Stimulated activated CD8-positive, alpha-beta memory T cell treated with anti-CD3 and anti-CD28 coated beads, Interleukin-12 subunit alpha, Interleukin-12 subunit beta, amount 100 ng/mL, for 4 hours (primary cell): ENCODE data around the gene GNG7.
"Not testable (repeated sequence)": the region's sequence is repeated elsewhere in the genome, so short reads cannot be mapped to it uniquely, and the experiment has no call there.

Experiments
- DNase-seq: peaks from one replicate; pipeline ENCODE4 v3.0.0-alpha.2; 2020; ENCODE audit warnings: low read depth

GNG7 gene

DNA sequence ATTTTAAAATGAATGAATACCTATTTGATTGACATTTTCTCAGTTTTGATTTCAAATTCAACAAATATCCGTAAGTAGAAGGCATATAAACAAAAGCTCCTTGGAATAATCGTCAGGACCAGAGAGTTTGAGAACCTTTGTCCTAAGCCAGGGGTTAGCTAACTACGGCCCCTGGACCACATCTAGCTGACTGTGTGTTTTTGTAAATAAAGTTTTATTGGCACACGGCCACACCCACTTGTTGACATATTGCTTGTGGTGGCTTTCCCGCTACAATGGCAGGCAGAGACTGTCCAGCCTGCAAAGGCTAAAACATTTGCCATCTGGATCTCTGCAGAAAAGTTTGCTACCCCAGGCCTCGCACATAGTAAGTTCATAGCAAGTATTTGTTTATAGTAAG is 83.4 kb downstream of the GNG7 start:
- DNase-seq = no peak

DNA sequence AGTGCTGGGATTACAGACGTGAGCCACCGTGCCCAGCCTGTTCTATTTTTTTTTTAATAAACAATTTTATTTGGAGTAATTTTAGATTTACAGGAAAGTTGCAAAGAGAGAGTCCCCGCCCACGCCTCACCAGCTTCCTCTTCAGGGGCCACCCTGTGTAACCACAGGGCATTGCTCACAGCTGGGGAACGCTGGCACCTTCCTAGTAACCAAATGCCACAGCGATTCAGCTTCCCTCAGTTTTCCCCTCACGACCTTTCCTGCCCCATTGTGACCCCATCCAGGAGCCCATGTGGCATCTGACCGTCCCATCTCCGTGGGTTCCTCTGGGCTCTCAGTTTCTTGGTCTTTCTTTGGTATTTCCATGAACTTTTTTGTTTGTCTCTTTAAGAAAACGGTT is 83.9 kb downstream of the GNG7 start:
- peak; percentile 70 for DNase-seq

- DNase-seq = no peak
These were observed 84.9 kb downstream of the GNG7 start for GRCh38 chr19:2617393-2618165.

DNA sequence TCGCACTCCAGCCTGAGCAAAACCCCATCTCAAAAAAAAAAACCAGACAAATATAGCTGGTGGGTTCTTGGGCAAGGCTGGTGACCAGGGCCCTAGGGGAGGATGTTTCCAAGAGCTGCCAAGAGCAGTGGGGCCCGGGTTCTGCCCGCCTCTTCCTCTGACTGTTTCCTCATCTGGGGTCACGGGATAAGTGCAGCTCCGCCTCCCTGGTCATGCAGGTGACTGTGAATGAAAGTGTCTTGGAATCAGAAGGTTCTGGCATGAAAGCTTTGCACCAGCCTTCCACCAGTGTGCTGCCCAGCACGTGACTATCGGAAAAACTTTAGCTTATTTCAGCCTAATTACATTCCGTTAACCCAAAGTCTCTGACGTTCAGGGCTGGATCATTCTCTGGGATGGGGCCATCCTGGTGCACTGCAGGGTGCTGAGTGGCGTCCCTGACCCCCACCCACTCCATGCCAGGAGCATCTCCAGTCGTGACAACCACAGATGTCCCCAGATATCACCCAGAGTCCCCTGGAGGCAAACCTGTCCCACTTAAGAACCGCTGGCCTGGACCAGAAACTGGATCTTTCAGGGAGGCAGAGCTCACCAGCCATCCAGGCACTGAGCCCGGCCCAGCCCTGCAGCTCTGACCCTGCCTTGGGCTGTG is 85.6 kb downstream of the GNG7 start:
- DNase-seq = no peak

- DNase-seq = no peak
These were observed 86.7 kb downstream of the GNG7 start for GRCh38 chr19:2615782-2616181.

DNA sequence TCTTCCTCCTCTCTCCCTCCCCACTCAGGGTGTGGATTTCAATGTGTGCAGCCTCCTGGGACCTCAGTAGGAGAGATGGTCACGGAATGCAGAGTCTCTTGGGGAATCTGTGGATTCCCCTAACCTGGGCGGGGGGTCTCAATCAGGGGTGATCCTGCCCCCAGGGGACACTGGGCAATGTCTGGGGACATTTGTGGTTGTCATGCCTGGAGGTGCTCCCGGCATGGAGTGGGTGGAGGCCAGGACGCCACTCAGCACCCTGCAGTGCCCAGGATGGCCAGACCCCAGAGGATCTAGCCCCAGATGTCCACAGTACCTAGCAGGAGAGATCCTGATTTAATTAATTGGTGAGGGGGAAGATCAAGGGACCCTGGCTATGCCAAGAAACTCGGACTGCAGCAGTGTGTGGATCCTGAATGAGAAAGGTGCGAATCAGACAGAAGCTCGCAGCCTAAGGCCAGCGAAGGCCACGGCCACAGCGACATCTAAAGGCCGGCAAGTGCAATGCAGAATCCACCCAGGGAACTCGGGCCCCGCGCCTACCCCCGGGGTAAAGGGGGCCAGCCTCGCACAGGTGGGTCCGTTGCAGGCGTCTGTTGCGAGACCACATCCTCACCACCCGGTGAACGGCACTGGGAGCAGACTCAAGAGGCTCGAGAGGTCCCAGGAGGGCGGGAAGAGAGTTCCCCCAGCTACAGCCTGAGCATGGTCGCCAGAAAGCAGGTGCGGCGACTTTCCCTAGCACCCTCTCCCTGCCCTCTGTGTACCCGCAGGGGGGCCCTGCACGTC is 88.8 kb downstream of the GNG7 start:
- DNase-seq = peak; percentile 45

DNA sequence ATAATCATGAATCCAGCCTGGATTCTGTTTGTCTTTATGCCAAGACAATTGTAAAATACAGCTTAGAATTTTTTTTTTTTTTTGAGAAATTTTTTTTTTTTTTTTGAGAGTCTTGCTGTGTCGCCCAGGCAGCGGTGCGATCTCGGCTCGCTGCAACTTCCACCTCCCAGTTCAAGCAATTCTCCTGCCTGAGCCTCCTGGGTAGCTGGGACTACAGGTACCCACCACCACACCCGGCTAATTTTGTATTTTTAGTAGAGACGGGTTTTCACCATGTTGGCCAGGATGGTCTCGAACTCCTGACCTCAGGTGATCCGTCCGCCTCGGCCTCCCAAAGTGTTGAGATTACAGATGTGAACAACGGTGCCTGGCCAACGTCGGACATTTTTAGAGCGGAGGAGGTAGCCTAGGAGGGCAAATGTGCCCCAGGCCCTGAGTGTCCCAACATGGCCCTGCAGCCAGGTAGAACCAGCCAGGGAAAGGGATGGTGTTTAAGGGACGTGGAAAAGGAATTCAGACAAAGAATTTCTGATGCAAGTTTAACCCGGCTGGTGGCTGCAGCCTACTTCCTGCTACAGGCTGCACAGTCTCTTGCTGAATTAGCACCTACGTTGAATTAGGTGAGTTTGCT is 89.8 kb downstream of the GNG7 start:
- DNase-seq = no peak

DNA sequence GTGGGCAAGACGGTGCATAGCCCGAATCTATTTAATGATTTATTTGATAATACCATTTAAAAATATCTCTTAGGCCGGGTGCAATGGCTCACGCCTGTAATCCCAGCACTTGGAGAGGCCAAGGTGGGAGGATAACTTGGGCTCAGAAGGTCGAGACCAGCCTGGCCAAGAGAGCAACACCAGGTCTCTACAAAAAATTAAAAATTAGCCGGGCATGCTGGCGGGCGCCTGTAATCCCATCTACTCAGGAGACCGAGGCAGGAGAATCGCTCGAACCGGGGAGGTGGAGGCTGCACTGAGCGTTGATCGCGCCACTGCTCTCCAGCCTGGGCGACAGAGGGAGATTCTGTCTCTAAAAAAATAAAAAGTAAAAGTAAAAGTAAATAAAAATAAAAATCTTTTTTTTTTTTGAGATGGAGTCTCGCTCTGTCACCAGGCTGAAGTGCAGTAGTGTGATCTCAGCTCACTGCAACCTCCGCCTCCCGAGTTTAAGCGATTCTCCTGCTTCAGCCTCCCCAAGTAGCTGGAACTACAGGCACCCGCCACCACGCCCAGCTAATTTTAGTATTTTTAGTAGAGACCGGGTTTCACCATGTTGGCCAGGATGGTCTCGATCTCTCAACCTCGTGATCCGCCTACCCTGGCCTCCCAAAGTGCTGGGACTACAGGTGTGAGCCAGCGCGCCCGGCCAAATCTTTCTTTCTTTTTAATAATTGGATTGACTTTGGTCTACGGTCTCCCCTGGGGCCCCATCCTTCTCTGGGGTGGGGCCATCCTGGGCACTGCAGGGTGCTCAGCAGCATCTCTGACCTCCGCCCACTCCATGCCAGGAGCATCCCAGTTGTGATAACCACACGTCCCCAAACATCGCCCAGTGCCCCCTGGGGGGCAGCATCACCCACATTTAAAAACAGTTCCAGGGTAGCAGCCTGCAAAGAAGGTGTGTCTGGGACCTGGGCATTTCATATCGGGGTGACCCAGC is 90.7 kb downstream of the GNG7 start:
- DNase-seq = no peak

- peak; percentile 76 for DNase-seq
These were observed 91.6 kb downstream of the GNG7 start for GRCh38 chr19:2610637-2611482.

- no peak for DNase-seq
These were observed 92.9 kb downstream of the GNG7 start for GRCh38 chr19:2609389-2610116.

DNA sequence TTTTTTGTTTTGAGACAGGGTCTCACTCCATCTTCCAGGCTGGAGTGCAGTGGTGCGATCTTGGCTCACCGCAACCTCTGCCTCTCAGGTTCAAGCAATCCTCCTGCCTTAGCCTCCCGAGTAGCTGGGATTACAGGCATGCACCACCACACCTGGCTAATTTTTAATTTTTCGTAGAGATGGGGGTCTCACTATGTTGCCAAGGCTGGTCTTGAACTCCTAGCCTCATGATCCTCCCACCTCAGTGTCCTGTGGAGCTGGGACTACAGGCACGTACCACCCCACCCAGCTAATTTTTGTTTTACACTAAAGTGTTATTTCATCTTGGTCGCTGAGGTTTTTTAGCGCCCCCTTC is 93.5 kb downstream of the GNG7 start:
- not testable (repeated sequence) for DNase-seq

DNA sequence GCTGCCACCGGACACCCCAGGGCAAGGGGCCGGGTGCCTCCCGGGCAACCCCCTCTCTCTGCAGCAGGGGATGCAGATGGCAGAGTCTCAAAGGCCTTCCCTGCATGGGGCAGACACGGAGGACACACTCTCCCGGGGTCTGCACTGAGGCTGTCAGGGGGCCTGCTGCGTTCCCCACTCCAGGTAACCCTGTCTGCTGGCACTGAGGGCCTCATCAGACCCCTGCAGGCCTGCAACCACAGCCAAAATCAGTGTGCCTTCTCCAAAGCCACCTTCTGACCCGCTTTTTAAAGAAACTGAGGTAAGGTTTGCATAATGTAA is 93.9 kb downstream of the GNG7 start:
- no peak for DNase-seq

DNA sequence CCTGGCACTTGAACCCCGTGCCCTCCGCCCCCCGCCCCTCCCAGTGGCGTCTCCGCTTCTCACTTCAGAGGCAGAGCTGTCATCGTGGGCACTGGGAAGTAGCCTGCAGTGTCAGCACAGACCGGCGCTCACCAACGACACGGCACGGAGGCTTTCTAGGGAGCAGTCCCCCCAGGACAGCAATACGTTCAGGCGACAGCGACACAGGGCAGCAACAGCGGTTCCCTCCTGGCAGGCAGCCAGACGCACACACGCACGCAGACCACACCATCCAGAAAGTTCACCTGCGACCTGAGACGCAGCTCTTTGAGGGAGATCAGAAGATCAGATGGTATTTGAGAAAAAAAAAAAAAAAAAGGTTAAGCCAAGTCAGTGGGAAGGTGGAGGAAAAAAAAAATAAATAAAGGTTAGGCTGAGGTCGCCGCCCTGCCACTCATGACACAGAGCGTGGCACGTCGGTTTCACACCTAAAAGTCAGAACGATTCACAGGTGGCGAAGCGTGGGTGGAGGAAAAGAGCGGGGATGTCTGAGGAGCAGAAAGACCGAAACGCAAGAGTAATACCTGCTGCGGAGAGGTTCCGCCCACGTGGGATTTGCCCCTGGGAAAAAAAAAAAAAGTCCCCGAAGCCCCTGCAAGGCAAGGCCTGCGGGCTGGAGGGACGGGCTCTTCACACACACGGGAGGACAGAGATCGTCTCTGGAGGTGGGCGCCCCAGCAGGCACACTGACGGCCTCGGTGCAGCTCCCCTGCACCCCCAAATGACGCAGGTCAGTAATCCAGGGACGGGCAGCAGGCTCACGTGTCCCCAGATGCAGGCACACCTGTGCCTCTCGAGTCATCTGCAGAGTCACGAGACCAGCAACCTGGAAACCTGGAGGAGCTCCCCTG is 94.5 kb downstream of the GNG7 start:
- peak; percentile 79 for DNase-seq

DNA sequence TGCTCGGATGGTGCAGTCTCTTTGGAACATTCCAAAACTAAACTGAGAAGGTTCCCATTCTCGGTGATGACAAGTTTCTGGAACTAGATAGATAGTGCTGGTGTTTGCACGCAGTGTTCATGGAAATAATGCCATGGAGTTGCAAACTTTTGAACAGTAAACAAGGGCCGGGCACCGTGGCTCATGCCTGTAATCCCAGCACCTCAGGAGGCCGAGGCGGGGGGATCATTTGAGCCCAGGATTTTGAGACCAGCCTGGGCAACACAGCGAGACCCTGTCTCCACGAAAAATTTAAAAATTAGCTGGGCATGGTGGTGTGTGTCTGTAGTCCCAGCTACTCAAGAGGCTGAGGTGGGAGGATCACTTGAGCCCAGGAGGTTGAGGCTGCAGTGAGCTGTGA is 95.7 kb downstream of the GNG7 start:
- not testable (repeated sequence) for DNase-seq

- not testable (repeated sequence) for DNase-seq
These were observed 96.6 kb downstream of the GNG7 start for GRCh38 chr19:2605889-2606288.

GRCh38 chr19:2604747-2605329 is 97.7 kb downstream of the GNG7 start:
- no peak for DNase-seq

- no peak for DNase-seq
These were observed 99.2 kb downstream of the GNG7 start for GRCh38 chr19:2603334-2603733.

DNA sequence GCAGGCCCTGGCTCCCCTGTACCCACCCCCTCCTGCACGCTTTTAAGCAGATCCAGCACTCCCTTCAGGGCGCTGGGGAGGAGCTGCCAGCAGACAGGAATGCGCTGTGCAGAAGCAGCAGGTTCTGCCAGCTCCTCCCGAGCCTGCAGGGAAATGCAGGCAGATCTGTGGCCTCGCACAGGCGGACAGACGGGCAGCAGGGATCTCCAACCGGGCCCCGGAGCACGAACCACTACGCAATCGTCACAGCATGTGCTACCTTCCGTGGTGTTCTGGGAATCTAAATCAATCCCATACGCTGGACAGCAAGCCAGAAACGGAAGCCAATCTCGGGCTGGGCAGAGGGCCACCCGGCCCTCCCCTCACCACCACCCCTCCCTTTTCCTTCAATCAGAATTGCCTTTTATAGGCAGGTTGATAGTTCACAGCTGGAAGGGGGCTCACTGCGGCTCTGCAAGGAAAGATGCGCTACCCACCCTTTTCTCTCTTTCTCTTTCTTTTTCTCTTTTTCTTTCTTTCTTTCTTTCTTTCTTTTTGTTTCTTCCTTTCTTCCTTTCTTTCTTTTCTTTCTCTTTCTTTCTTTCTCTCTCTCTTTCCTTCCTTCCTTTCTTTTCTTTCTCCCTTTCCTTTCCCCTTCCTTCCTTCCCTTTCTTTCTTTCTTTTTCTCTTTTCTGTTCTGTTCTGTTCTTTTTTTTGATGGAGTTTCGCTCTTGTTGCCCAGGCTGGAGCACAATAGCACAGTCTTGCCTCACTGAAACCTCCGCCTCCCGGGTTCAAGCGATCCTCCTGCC is 99.9 kb downstream of the GNG7 start:
- DNase-seq = no peak
